Right lung (tissue), 10 donors: ENCODE data around the gene ETHE1. TPM values are rescaled to one million over a fixed set of nuclear protein-coding genes. Genes with fewer than 3 reads are reported as not detected.

Source experiments
- DNase-seq, 2 donors: peaks; one replicate each; pipeline ENCODE4 v3.0.0-alpha.2; 2013
- long read RNA-seq, 8 donors: transcript quantifications; one replicate each; lab custom pipeline, GENCODE V29; 2026
- polyA plus RNA-seq, 5 donors: library from polyadenylated mRNA; unstranded; fragments of 120-200 nt; gene quantifications; one replicate each; pipeline versions ENCODE4 v1.2.1 to v1.2.3, GENCODE V29; 2013; ENCODE audit warnings: inconsistent platforms in 1 of 5, low replicate concordance in 1 of 5; ENCODE audit not compliant: insufficient read length in 5 of 5, insufficient read depth in 1 of 5

ETHE1 gene
- 10 to 100 TPM; 18.2 to 24.1 (median 20.5) TPM for polyA plus RNA-seq
- long read RNA-seq, donor 1, transcript ETHE1-201 (7 exons, 963 nt) = major isoform, 11 of 16 reads
- long read RNA-seq, donor 1, partial matches to known transcripts = 0 of 16 reads
- long read RNA-seq, donor 1, other reads (novel, unspliced or antisense) = 0 of 16 reads
- long read RNA-seq, donor 2, transcript ETHE1-201 (7 exons, 963 nt) = major isoform, 7 of 9 reads
- long read RNA-seq, donor 2, partial matches to known transcripts = 0 of 9 reads
- long read RNA-seq, donor 2, other reads (novel, unspliced or antisense) = 0 of 9 reads
- long read RNA-seq, donor 3, transcript ETHE1-201 (7 exons, 963 nt) = major isoform, 13 of 15 reads
- long read RNA-seq, donor 3, partial matches to known transcripts = 0 of 15 reads
- long read RNA-seq, donor 3, other reads (novel, unspliced or antisense) = 0 of 15 reads
- long read RNA-seq, donor 4, transcript ETHE1-201 (7 exons, 963 nt) = major isoform, 6 of 8 reads
- long read RNA-seq, donor 4, partial matches to known transcripts = 0 of 8 reads
- long read RNA-seq, donor 4, other reads (novel, unspliced or antisense) = 0 of 8 reads
- long read RNA-seq, donor 5, transcript ETHE1-201 (7 exons, 963 nt) = major isoform, 17 of 22 reads
- long read RNA-seq, donor 5, partial matches to known transcripts = 0 of 22 reads
- long read RNA-seq, donor 5, other reads (novel, unspliced or antisense) = 0 of 22 reads
- long read RNA-seq, donor 6, transcript ETHE1-201 (7 exons, 963 nt) = major isoform, 14 of 19 reads
- long read RNA-seq, donor 6, transcript ETHE1-202 (6 exons, 702 nt) = minor isoform, 5 of 19 reads
- long read RNA-seq, donor 6, partial matches to known transcripts = 0 of 19 reads
- long read RNA-seq, donor 6, other reads (novel, unspliced or antisense) = 0 of 19 reads
- long read RNA-seq, donor 7, transcript ETHE1-201 (7 exons, 963 nt) = major isoform, 6 of 7 reads
- long read RNA-seq, donor 7, partial matches to known transcripts = 0 of 7 reads
- long read RNA-seq, donor 7, other reads (novel, unspliced or antisense) = 0 of 7 reads
- long read RNA-seq, donor 8, transcript ETHE1-201 (7 exons, 963 nt) = major isoform, 5 of 6 reads
- long read RNA-seq, donor 8, partial matches to known transcripts = 0 of 6 reads
- long read RNA-seq, donor 8, other reads (novel, unspliced or antisense) = 0 of 6 reads

- peak; percentile 60 to 71 for DNase-seq
These were observed at the start of gene ETHE1 for GRCh38 chr19:43526884-43527859. ETHE1 (minus strand) TSS chr19:43527201; CDS start chr19:43527177, 24 bp downstream.

- DNase-seq = peak in 1 of 2 donors; percentile 25
These were observed 49.2 kb upstream of the ETHE1 start for GRCh38 chr19:43575955-43576878.

GRCh38 chr19:43575156-43575950, 48.4 kb upstream of the ETHE1 start, which contains the start of the genes PINLYP and XRCC1:
PINLYP (plus strand) TSS chr19:43575801; CDS start chr19:43577192, 1,391 bp downstream.
XRCC1 (minus strand) TSS chr19:43575527; CDS start chr19:43575458, 69 bp downstream.
- peak; percentile 98 to 99 for DNase-seq

GRCh38 chr19:43574424-43575155, 47.6 kb upstream of the ETHE1 start:
- DNase-seq = no peak

- no peak for DNase-seq
These were observed 45.2 kb upstream of the ETHE1 start for GRCh38 chr19:43572171-43572588.

GRCh38 chr19:43570174-43570791, 43.3 kb upstream of the ETHE1 start:
- DNase-seq = no peak

GRCh38 chr19:43569657-43570056, 42.7 kb upstream of the ETHE1 start:
- DNase-seq = no peak

GRCh38 chr19:43564800-43565199, 37.8 kb upstream of the ETHE1 start:
- no peak for DNase-seq

- no peak for DNase-seq
These were observed 36.9 kb upstream of the ETHE1 start for GRCh38 chr19:43563816-43564457.

GRCh38 chr19:43562698-43563241, 35.8 kb upstream of the ETHE1 start:
- peak in 1 of 2 donors; percentile 31 for DNase-seq

- DNase-seq = no peak
These were observed 35.3 kb upstream of the ETHE1 start for GRCh38 chr19:43562226-43562697.

- no peak for DNase-seq
These were observed 34.4 kb upstream of the ETHE1 start for GRCh38 chr19:43561139-43561970.

- no peak for DNase-seq
These were observed 33.7 kb upstream of the ETHE1 start for GRCh38 chr19:43560687-43561086.

GRCh38 chr19:43555185-43555770, 28.3 kb upstream of the ETHE1 start:
- peak in 1 of 2 donors; percentile 46 for DNase-seq
